Panc1 (cell line): ENCODE results near the gene TMPRSS15.

Experiments
- CTCF ChIP-seq: fragments of 450-650 bp; IDR thresholded peaks from 2 replicates; pipeline ENCODE4 v1.5.1; 2017; ENCODE audit warnings: mild to moderate bottlenecking
- POLR2AphosphoS5 ChIP-seq: IDR thresholded peaks from 2 replicates; pipeline ENCODE4 v1.6.1; 2012; ENCODE audit warnings: mild to moderate bottlenecking, low read depth, low read length, moderate library complexity
- REST ChIP-seq, 2 experiments: IDR thresholded peaks; 2 replicates each; pipeline ENCODE4 v1.6.1; 2011 to 2012; ENCODE audit warnings: low read depth in 2 of 2, control low read depth in 1 of 2, low read length in 1 of 2, mild to moderate bottlenecking in 1 of 2, moderate library complexity in 1 of 2; ENCODE audit not compliant: insufficient read depth in 1 of 2
- SIN3A ChIP-seq: IDR thresholded peaks from 2 replicates; pipeline ENCODE4 v1.6.1; 2012; ENCODE audit warnings: low read depth, mild to moderate bottlenecking, low read length, moderate library complexity, borderline replicate concordance; ENCODE audit not compliant: insufficient read depth

GRCh38 chr21:18384771-18385170 lies 18.8 kb downstream of the TMPRSS15 start:
- no peak for TF ChIP-seq POLR2AphosphoS5
- peak; percentile 32; the same call in 1 of the 2 replicates for TF ChIP-seq CTCF
- TF ChIP-seq REST (IDR thresholded peaks at IDR 0.05; ENCODE audit: insufficient read depth in 1 of 2, low read depth in 2 of 2, low read length in 1 of 2): no peak
- TF ChIP-seq SIN3A: no peak
